ENCODE measurements around the gene DTL. TPM values are rescaled to one million over a fixed set of nuclear protein-coding genes. Genes with fewer than 3 reads are reported as not detected.

Gene DTL
- total RNA-seq, 1 experiment from 2014 or later, result 73.0 TPM

DNA sequence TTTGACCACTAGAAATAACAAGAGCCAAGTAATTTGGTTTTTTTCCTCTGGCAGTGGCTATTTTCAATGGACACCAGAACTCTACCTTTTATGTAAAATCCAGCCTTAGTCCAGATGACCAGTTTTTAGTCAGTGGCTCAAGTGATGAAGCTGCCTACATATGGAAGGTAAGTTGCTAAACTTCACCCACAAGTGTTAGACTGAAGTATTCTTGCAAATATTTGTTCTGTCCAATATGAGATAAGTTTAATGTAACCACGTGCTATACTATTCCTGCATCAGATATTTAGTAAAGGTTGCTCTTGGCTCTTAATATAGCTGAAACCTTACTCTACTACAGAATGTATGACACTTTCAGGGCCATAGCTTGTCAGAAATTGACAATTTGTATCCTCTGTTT lies 36.5 kb downstream of the DTL start:
- Mint-ChIP-seq H3K36me3 (ENCODE audit: insufficient read depth in 1 of 3, low read depth in 3 of 3) (peaks cover 32 to 79% (median 71%) of the 10 kb centered on the region in 3 experiments; a peak in 6 of 7 replicates), H3K4me3 (no peak overlapping the region), H3K27me3 (ENCODE audit: low read depth) (no peaks in the 10 kb centered on the region), H3K9me3 (no peaks in the 10 kb centered on the region), H3K27ac (no peak overlapping the region), H3K4me1 (no peaks in the 10 kb centered on the region)
- H2BK120ac ChIP-seq (ENCODE audit: low read depth, low read length, poor library complexity, severe bottlenecking), result no peak overlapping the region
- DNase-seq, result no peak
- TF ChIP-seq, protein P1, sequence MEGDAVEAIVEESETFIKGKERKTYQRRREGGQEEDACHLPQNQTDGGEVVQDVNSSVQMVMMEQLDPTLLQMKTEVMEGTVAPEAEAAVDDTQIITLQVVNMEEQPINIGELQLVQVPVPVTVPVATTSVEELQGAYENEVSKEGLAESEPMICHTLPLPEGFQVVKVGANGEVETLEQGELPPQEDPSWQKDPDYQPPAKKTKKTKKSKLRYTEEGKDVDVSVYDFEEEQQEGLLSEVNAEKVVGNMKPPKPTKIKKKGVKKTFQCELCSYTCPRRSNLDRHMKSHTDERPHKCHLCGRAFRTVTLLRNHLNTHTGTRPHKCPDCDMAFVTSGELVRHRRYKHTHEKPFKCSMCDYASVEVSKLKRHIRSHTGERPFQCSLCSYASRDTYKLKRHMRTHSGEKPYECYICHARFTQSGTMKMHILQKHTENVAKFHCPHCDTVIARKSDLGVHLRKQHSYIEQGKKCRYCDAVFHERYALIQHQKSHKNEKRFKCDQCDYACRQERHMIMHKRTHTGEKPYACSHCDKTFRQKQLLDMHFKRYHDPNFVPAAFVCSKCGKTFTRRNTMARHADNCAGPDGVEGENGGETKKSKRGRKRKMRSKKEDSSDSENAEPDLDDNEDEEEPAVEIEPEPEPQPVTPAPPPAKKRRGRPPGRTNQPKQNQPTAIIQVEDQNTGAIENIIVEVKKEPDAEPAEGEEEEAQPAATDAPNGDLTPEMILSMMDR (conservative IDR thresholded peaks at IDR 0.05), result no peak
- no peak overlapping the region for H3K4ac ChIP-seq (ENCODE audit: low read depth, low read length)
- H2BK15ac ChIP-seq (ENCODE audit: low read depth, low read length), result no peak overlapping the region
- no peak overlapping the region for H4K8ac ChIP-seq (replicated peaks; ENCODE audit: insufficient read length, low read depth, low read length)
- H2AK5ac ChIP-seq (ENCODE audit: insufficient read length, low read length), result no peak overlapping the region
- no peak overlapping the region for H3K14ac ChIP-seq (ENCODE audit: insufficient read depth, low read length)
- H3K79me1 ChIP-seq (ENCODE audit: insufficient read depth, low read depth, low read length, poor library complexity, severe bottlenecking), result no peaks in the 10 kb centered on the region
- no peaks in the 10 kb centered on the region for H3K27me3 ChIP-seq (ENCODE audit: insufficient read depth, low read length)
- no peak overlapping the region for H4K5ac ChIP-seq (ENCODE audit: insufficient read length, low read depth, low read length)
- WGBS (ENCODE audit: extremely low coverage, insufficient read length, low lambda C conversion rate), result no CpG with 5 or more reads among the region's 1 CpG
- no peak overlapping the region for H2AFZ ChIP-seq (ENCODE audit: low read length)
- H2BK5ac ChIP-seq (ENCODE audit: insufficient read length, low read length), result no peak overlapping the region
- H3K9ac ChIP-seq (ENCODE audit: extremely low read depth, insufficient read length, low read length), result no peak overlapping the region
- no peak overlapping the region for H3K27ac ChIP-seq (ENCODE audit: insufficient read length, low read depth, low read length)
- no peak overlapping the region for H3K18ac ChIP-seq (ENCODE audit: insufficient read length, low read depth, low read length)
- no peak overlapping the region for H3K4me2 ChIP-seq (ENCODE audit: insufficient read depth, insufficient read length, low read length)
- H3K23me2 ChIP-seq (ENCODE audit: insufficient read length, low read depth, low read length, poor library complexity, severe bottlenecking), result no peaks in the 10 kb centered on the region
- H3K56ac ChIP-seq (ENCODE audit: insufficient read length, low read depth, low read length), result no peak overlapping the region
- no peaks in the 10 kb centered on the region for H3K9me3 ChIP-seq (ENCODE audit: control insufficient read depth, low read depth, low read length)
- H2BK12ac ChIP-seq (ENCODE audit: insufficient read length, low read depth, low read length), result no peak overlapping the region
- no peak overlapping the region for H4K91ac ChIP-seq (ENCODE audit: insufficient read length, low read depth, low read length)
- no peaks in the 10 kb centered on the region for H3K4me1 ChIP-seq (ENCODE audit: insufficient read depth, low read length)
- H3K23ac ChIP-seq (ENCODE audit: insufficient read length, low read depth, low read length), result no peak overlapping the region
- H3K79me2 ChIP-seq (ENCODE audit: insufficient read depth, low read length), result no peaks in the 10 kb centered on the region
- H3T11ph ChIP-seq (ENCODE audit: low read length), result no peak overlapping the region
- H2BK20ac ChIP-seq (ENCODE audit: low read depth, low read length, poor library complexity, severe bottlenecking), result no peak overlapping the region
- no peaks in the 10 kb centered on the region for H4K20me1 ChIP-seq (ENCODE audit: control insufficient read depth, insufficient read depth, insufficient read length)

All from H9 (cell line).